HG03066 (cell line): ENCODE results near the gene USP31.

Experiments
- ATAC-seq: cut with Tn5 transposase; IDR thresholded peaks from one replicate; pipeline ENCODE4 v1.9.1; 2021; ENCODE audit warnings: low read depth; ENCODE audit not compliant: unreplicated experiment

The USP31 gene

GRCh38 chr16:23026784-23027362, 122.4 kb downstream of the USP31 start:
- no peak for ATAC-seq

- ATAC-seq: no peak
These were observed 123.5 kb downstream of the USP31 start for GRCh38 chr16:23025692-23026307.

- ATAC-seq: no peak
These were observed 125.2 kb downstream of the USP31 start for GRCh38 chr16:23024044-23024443.

GRCh38 chr16:23020084-23020483, 129.2 kb downstream of the USP31 start:
- ATAC-seq: no peak

- no peak for ATAC-seq
These were observed 132.9 kb downstream of the USP31 start for GRCh38 chr16:23016368-23016767.

GRCh38 chr16:23015580-23015979, 133.7 kb downstream of the USP31 start:
- no peak for ATAC-seq

- ATAC-seq: no peak
These were observed 134.7 kb downstream of the USP31 start for GRCh38 chr16:23014592-23014991.
